HL-60 (cell line): Measurements from ENCODE around the gene PHKA1.
"Not testable (repeated sequence)": the region's sequence is repeated elsewhere in the genome, so short reads cannot be mapped to it uniquely, and the experiment has no call there.

Source experiments
- GABPA ChIP-seq: IDR thresholded peaks from 2 replicates; pipeline ENCODE4 v1.6.1; 2012; ENCODE audit warnings: low read depth
- POLR2AphosphoS5 ChIP-seq: IDR thresholded peaks from 2 replicates; pipeline ENCODE4 v1.6.1; 2012; ENCODE audit warnings: low read depth
- SPI1 ChIP-seq: IDR thresholded peaks from 2 replicates; pipeline ENCODE4 v1.6.1; 2012; ENCODE audit warnings: low read depth, mild to moderate bottlenecking, borderline replicate concordance
- TF ChIP-seq, protein P1 (sequence below): IDR thresholded peaks from 2 replicates; pipeline ENCODE4 v1.6.1; 2012; ENCODE audit warnings: low read depth; ENCODE audit not compliant: insufficient replicate concordance
- TF ChIP-seq, protein P2 (sequence below): IDR thresholded peaks from one replicate; pipeline ENCODE4 v1.5.1; 2011; ENCODE audit warnings: low read length, control low read depth, inconsistent platforms; ENCODE audit not compliant: insufficient read depth

DNA sequence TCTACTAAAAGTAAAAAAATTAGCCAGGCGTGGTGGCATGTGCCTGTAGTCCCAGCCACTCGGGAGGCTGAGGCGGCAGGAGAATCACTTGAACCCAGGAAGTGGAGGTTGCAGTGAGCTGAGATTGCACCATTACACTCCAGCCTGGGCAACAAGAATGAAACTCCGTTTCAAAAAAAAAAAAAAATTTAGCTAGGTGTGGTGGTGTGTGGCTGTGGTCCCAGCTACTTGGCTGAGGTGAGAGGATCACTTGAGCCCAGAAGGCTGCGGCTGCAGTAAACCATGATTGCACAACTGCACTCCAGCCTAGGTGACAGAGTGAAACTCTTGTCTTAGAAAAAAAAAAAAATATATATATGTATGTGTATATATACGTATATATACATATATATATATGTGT lies 161.7 kb downstream of the PHKA1 start:
- TF ChIP-seq, protein P1, sequence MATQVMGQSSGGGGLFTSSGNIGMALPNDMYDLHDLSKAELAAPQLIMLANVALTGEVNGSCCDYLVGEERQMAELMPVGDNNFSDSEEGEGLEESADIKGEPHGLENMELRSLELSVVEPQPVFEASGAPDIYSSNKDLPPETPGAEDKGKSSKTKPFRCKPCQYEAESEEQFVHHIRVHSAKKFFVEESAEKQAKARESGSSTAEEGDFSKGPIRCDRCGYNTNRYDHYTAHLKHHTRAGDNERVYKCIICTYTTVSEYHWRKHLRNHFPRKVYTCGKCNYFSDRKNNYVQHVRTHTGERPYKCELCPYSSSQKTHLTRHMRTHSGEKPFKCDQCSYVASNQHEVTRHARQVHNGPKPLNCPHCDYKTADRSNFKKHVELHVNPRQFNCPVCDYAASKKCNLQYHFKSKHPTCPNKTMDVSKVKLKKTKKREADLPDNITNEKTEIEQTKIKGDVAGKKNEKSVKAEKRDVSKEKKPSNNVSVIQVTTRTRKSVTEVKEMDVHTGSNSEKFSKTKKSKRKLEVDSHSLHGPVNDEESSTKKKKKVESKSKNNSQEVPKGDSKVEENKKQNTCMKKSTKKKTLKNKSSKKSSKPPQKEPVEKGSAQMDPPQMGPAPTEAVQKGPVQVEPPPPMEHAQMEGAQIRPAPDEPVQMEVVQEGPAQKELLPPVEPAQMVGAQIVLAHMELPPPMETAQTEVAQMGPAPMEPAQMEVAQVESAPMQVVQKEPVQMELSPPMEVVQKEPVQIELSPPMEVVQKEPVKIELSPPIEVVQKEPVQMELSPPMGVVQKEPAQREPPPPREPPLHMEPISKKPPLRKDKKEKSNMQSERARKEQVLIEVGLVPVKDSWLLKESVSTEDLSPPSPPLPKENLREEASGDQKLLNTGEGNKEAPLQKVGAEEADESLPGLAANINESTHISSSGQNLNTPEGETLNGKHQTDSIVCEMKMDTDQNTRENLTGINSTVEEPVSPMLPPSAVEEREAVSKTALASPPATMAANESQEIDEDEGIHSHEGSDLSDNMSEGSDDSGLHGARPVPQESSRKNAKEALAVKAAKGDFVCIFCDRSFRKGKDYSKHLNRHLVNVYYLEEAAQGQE = not testable (repeated sequence)
- TF ChIP-seq, protein P2, sequence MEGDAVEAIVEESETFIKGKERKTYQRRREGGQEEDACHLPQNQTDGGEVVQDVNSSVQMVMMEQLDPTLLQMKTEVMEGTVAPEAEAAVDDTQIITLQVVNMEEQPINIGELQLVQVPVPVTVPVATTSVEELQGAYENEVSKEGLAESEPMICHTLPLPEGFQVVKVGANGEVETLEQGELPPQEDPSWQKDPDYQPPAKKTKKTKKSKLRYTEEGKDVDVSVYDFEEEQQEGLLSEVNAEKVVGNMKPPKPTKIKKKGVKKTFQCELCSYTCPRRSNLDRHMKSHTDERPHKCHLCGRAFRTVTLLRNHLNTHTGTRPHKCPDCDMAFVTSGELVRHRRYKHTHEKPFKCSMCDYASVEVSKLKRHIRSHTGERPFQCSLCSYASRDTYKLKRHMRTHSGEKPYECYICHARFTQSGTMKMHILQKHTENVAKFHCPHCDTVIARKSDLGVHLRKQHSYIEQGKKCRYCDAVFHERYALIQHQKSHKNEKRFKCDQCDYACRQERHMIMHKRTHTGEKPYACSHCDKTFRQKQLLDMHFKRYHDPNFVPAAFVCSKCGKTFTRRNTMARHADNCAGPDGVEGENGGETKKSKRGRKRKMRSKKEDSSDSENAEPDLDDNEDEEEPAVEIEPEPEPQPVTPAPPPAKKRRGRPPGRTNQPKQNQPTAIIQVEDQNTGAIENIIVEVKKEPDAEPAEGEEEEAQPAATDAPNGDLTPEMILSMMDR = not testable (repeated sequence)
- TF ChIP-seq POLR2AphosphoS5, GABPA, SPI1: not testable (repeated sequence)
